GM12878 (cell line): ENCODE data around the gene UBE2Z. TPM values are rescaled to one million over a fixed set of nuclear protein-coding genes. Genes with fewer than 3 reads are reported as not detected.
A peak's percentile ranks its signal among the peaks of the same experiment; 100 is the strongest.

ENCODE experiments used
- ATAC-seq: fragments of 200-7000 bp; cut with Tn5 transposase; 3 replicates; pipeline ENCODE4 v1.9.1; 2020; ENCODE audit warnings: mild to moderate bottlenecking, moderate library complexity
- BruUV-seq: library from RNA; stranded (reverse); fragments of 400-500 nt; replicated peaks from 2 replicates; lab custom pipeline; 2021; lab: Mats Ljungman, UMichigan
- CTCF ChIA-PET: fragments of 300-600 bp; sonication (Branson Sonifier 250); formaldehyde crosslinking; extraction: SDS; loops from one replicate; lab custom pipeline; 2021; ENCODE audit warnings: inconsistent platforms; lab: Yijun Ruan, JAX
- POLR2A ChIA-PET: fragments of 350-600 bp; formaldehyde crosslinking; extraction: SDS; loops from one replicate; lab custom pipeline; 2021; ENCODE audit warnings: inconsistent platforms; lab: Charles Lee
- RAD21 ChIA-PET: fragments of 300-600 bp; sonication (Branson Sonifier 250); formaldehyde crosslinking; loops from one replicate; lab custom pipeline; 2023; ENCODE audit warnings: antibody characterized with exemption; ENCODE audit not compliant: unreplicated experiment; lab: Charles Lee
- SMC1A ChIA-PET: fragments of 300-600 bp; sonication (Branson Sonifier 250); formaldehyde crosslinking; loops from one replicate; lab custom pipeline; 2023; ENCODE audit not compliant: unreplicated experiment, uncharacterized antibody; lab: Charles Lee
- DNase-seq: peaks from one replicate; pipeline ENCODE4 v3.0.0-alpha.2; 2011; ENCODE audit warnings: low read depth, low spot score
- FAIRE-seq: peaks from 3 replicates; lab custom pipeline; 2011; peaks lifted over from hg19 to GRCh38; lab: Jason Lieb, UNC
- H2AFZ ChIP-seq: 2 replicates; pipeline ENCODE4 v1.6.0; 2011; ENCODE audit warnings: low read depth, low read length, control low read depth; ENCODE audit not compliant: control insufficient read depth
- H3K27ac ChIP-seq: 2 replicates; pipeline ENCODE4 v1.5.1; 2011; ENCODE audit warnings: control low read depth; ENCODE audit not compliant: control insufficient read depth, insufficient read depth
- H3K27me3 ChIP-seq, 2 experiments: replicated peaks in 1 of 2; 2 replicates each; pipeline versions ENCODE4 v1.6.0 to v1.6.1; 2011; ENCODE audit warnings: low read length in 1 of 2; ENCODE audit not compliant: control insufficient read depth in 2 of 2, insufficient read depth in 2 of 2
- H3K36me3 ChIP-seq, 2 experiments: 2 replicates each; pipeline ENCODE4 v1.5.1; 2011; ENCODE audit warnings: low read length in 1 of 2; ENCODE audit not compliant: control insufficient read depth in 2 of 2, insufficient read depth in 2 of 2
- H3K4me1 ChIP-seq: 2 replicates; pipeline ENCODE4 v1.6.1; 2011; ENCODE audit warnings: mild to moderate bottlenecking, low read length, moderate library complexity, mixed read lengths; ENCODE audit not compliant: control insufficient read depth, insufficient read depth
- H3K4me2 ChIP-seq: 2 replicates; pipeline ENCODE4 v1.6.0; 2011; ENCODE audit warnings: control low read depth; ENCODE audit not compliant: control insufficient read depth, insufficient read depth
- H3K4me3 ChIP-seq: fragments of 200-600 bp; sonication (generic); 2 replicates; pipeline ENCODE4 v1.5.1; 2016
- H3K79me2 ChIP-seq: 2 replicates; pipeline ENCODE4 v1.6.0; 2011; ENCODE audit warnings: low read length; ENCODE audit not compliant: control insufficient read depth, insufficient read depth
- H3K9ac ChIP-seq: 2 replicates; pipeline ENCODE4 v1.8.0; 2011; ENCODE audit warnings: low read length, control low read depth, mixed read lengths; ENCODE audit not compliant: control insufficient read depth, insufficient read depth
- H3K9me3 ChIP-seq: replicated peaks from 3 replicates; pipeline ENCODE4 v1.5.1; 2011; ENCODE audit warnings: mild to moderate bottlenecking, low read length; ENCODE audit not compliant: control insufficient read depth, insufficient read depth
- H4K20me1 ChIP-seq: 2 replicates; pipeline ENCODE4 v1.6.0; 2011; ENCODE audit not compliant: control insufficient read depth, insufficient read depth
- CBX5 ChIP-seq: sonication (generic); IDR thresholded peaks from 2 replicates; pipeline ENCODE4 v1.6.1; 2016; ENCODE audit warnings: low read depth, moderate library complexity, mild to moderate bottlenecking, inconsistent platforms
- EP300 ChIP-seq, 2 experiments: fragments of 150-350 bp in 1 of 2; IDR thresholded peaks; 2 replicates each; pipeline ENCODE4 v1.6.1; 2011 to 2012; ENCODE audit warnings: low read depth in 2 of 2, low read length in 2 of 2, borderline replicate concordance in 1 of 2, improper control_type of control experiment in 1 of 2, inconsistent platforms in 1 of 2; ENCODE audit not compliant: control insufficient read depth in 1 of 2
- ESRRA ChIP-seq: IDR thresholded peaks from 2 replicates; pipeline ENCODE4 v1.6.1; 2012; ENCODE audit warnings: mild to moderate bottlenecking, low read length, improper control_type of control experiment
- NBN ChIP-seq: fragments of 450-650 bp; IDR thresholded peaks from 2 replicates; pipeline ENCODE4 v1.6.1; 2016
- NRF1 ChIP-seq: conservative IDR thresholded peaks from 2 replicates; pipeline ENCODE4 v1.6.1; 2011; ENCODE audit warnings: mild to moderate bottlenecking, low read depth, low read length, improper control_type of control experiment
- POLR2A ChIP-seq: IDR thresholded peaks from 2 replicates; pipeline ENCODE4 v1.6.1; 2011; ENCODE audit warnings: low read depth, mild to moderate bottlenecking, low read length
- SMC3 ChIP-seq: IDR thresholded peaks from 2 replicates; pipeline ENCODE4 v1.6.1; 2011; ENCODE audit warnings: low read length, improper control_type of control experiment, borderline replicate concordance
- SREBF1 ChIP-seq: IDR thresholded peaks from 2 replicates; pipeline ENCODE4 v1.6.1; 2012; ENCODE audit warnings: mild to moderate bottlenecking, low read length
- YY1 ChIP-seq: IDR thresholded peaks from 2 replicates; pipeline ENCODE4 v1.6.1; 2011; ENCODE audit warnings: low read depth, mild to moderate bottlenecking, low read length
- ZBED1 ChIP-seq: IDR thresholded peaks from 2 replicates; pipeline ENCODE4 v1.6.1; 2016; ENCODE audit warnings: borderline replicate concordance
- WGBS: methylation state at CpG from one replicate; pipeline ENCODE4 v1.1.6; 2016; ENCODE audit warnings: low lambda C conversion rate; ENCODE audit not compliant: insufficient replicate concordance, insufficient coverage; ENCODE audit errors: missing lambda C conversion rate; 5-methylcytosine and 5-hydroxymethylcytosine counted together
- in situ Hi-C: fragments of 300-500 bp; cut with MboI; formaldehyde crosslinking; loops from 9 replicates; pipeline ENCODE4 v1.14.3; 2018; ENCODE audit warnings: mixed read lengths
- intact Hi-C: fragments of 100-400 bp; cut with micrococcal nuclease; formaldehyde crosslinking; loops from one replicate; pipeline ENCODE4 v1.14.2; 2022; ENCODE audit not compliant: unreplicated experiment
- polyA plus RNA-seq, 11 experiments: library from polyadenylated mRNA; depleted of rRNA in 4 of 11; unstranded in 6 of 11; stranded (reverse) in 5 of 11; fragments of >200 nt; fragmentation: Nextera tagmentation in 4 of 11; fragmentation: Illumina TruSeq in 1 of 11; extraction: Ambion mirVana in 4 of 11; extraction: Trizol in 1 of 11; gene quantifications; 1 replicate in 1 of 11; 2 replicates in 10 of 11; pipeline versions ENCODE4 v1.2.1 to v1.2.3, GENCODE V29; 2011 to 2016; ENCODE audit warnings: inconsistent platforms in 2 of 11, missing spikeins in 2 of 11, low read depth in 1 of 11
- total RNA-seq, 4 experiments: library from RNA; depleted of rRNA in 3 of 4; stranded (reverse); fragments of >200 nt in 3 of 4; fragmentation: Illumina TruSeq in 1 of 4; extraction: Trizol in 1 of 4; gene quantifications; 2 replicates each; pipeline versions ENCODE4 v1.2.1 to v1.2.3, GENCODE V29; 2013 to 2021
- TF ChIP-seq, protein P1 (sequence below): fragments of 450-650 bp; IDR thresholded peaks from 2 replicates; pipeline ENCODE4 v1.6.1; 2016; ENCODE audit warnings: mild to moderate bottlenecking
- TF ChIP-seq, protein P2 (sequence below), 3 experiments: IDR thresholded peaks in 2 of 3; conservative IDR thresholded peaks in 1 of 3; 2 replicates each; pipeline ENCODE4 v1.5.1; 2011; ENCODE audit warnings: low read depth in 3 of 3, low read length in 3 of 3, mild to moderate bottlenecking in 3 of 3, control low read depth in 2 of 3, moderate library complexity in 2 of 3, inconsistent platforms in 1 of 3, mixed read lengths in 1 of 3; ENCODE audit not compliant: control insufficient read depth in 2 of 3, insufficient read depth in 1 of 3; ENCODE audit errors: extremely low read depth in 1 of 3

The UBE2Z gene
- total and polyA plus RNA-seq, 10 of the 15 experiments (the other 5 are each of a cell fraction or from before 2014, with no cell fraction given) = 23.1 to 191 (median 57.4) TPM

DNA sequence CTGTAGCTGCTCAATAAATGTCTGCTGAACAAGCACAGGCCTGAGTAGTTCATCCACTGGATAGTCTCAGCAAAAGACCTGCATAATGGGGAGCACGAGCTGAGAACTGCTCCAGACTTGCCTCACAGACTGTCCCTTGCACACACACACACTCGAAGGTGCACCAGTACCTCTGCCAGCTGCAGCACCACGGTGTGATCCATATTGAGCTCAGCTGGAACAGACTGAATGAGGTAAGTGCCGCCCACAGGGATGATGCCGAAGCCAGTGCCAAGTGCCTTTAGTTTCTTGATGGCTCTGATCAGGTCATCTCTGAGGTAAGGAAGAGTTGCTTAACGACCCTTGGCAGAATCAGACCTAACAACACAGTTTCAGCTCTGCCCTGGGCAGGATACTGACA lies 24.8 kb downstream of the UBE2Z start:
- no peaks in the 10 kb centered on the region for H3K9me3 ChIP-seq
- no peaks in the 10 kb centered on the region for H3K4me1 ChIP-seq
- ATAC-seq (peak; percentile 22; the same call in 2 of the 3 replicates), DNase-seq (no peak), FAIRE-seq (no peak)
- H3K36me3 ChIP-seq = peaks cover 15 to 26% of the 10 kb centered on the region in 2 experiments
- BruUV-seq = no TSS peak
- H3K79me2 ChIP-seq = no peaks in the 10 kb centered on the region
- RAD21 ChIA-PET = interaction anchor here (0.8 to 1.1 kb wide), 2 partner anchors 26 to 40 kb away, joined by 3 read pairs; partner anchors contain the start of gene ATP5MC1
- no peaks in the 10 kb centered on the region for H3K27me3 ChIP-seq
- TF ChIP-seq POLR2A = peak; percentile 69
- TF ChIP-seq SREBF1 = no peak
- CTCF ChIA-PET = no interaction called here
- no peak overlapping the region for H3K4me2 ChIP-seq
- POLR2A ChIA-PET = interaction anchor here (0.6 to 0.9 kb wide), 2 partner anchors 12 to 44 kb away, joined by 3 to 4 read pairs; partner anchors contain the start of gene SNF8
- WGBS = 90% methylated on average over 6 of the region's 6 CpGs
- no peak overlapping the region for H3K27ac ChIP-seq
- no peak overlapping the region for H3K9ac ChIP-seq
- H2AFZ ChIP-seq = no peak overlapping the region
- intact Hi-C loops = no loop called here
- SMC1A ChIA-PET = no interaction called here
- H3K4me3 ChIP-seq = no peak overlapping the region
- in situ Hi-C loops = no loop called here
- H4K20me1 ChIP-seq = peaks cover 3% of the 10 kb centered on the region

DNA sequence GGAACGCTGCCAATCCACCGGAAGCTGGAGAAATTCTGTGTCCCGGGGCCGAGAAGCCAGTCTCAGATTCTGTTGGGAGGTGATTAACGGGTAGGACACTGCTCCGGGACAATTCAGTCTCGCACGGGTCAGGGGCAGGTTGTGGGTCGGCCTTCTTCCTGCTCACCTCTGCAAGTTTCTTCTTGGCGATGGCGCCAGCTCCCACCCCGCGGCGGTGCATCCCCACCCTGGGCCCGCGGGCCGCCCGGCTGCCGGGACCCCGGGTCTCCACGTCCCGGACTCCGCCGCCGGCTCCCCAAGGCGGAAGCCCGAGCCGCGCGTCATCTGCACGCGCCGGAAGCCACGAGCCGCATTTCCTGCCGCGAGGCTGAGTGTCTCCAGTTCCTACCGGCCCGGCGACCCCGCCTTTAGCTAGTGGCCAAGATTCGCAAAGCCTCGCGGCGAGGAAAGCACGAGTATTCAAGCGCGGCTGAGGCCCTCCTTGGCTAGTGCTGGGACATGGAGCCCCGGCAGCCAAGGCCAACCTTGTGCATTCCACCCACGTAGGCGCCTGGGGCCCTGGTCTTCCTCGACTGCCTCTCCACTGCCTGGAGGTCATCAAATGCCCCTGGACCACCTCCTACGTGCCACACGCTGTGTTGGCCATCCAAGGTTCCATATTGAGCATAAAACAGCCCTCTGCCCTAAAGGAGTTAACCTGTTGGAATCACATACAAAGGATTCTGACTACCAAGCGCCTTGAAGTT lies 36.5 kb downstream of the UBE2Z start, which contains the start of gene SNF8:
Gene SNF8, minus strand, starts transcription at position 328 of the 746 bp plus-strand sequence. Its CDS starts 108 bp downstream, at position 220.
- Histone ChIP-seq H3K4me3 (peak within 1 kb of the TSS; percentile 99), H3K4me2 (peak within 1 kb of the TSS; percentile 98), H2AFZ (peak within 1 kb of the TSS; percentile 97), H3K79me2 (peaks cover 19% of the 10 kb centered on the region), H3K27me3 (no peaks in the 10 kb centered on the region), H3K4me1 (peaks cover 5% of the 10 kb centered on the region), H3K27ac (peak within 1 kb of the TSS; percentile 96), H3K36me3 (peaks cover 0 to 3% of the 10 kb centered on the region in 2 experiments; a peak in 2 of 4 replicates), H4K20me1 (no peaks in the 10 kb centered on the region), H3K9ac (peak within 1 kb of the TSS; percentile 98), H3K9me3 (no peaks in the 10 kb centered on the region; the same call in 2 of the 3 replicates)
- in situ Hi-C loops = no loop called here
- 4% methylated on average over 51 of the region's 55 CpGs for WGBS
- peak; percentile 78 for FAIRE-seq
- BruUV-seq = TSS peak; percentile 98
- POLR2A ChIA-PET = interaction anchor here (0.6 to 2.1 kb wide), 9 partner anchors 8 to 54 kb away, joined by 3 to 11 read pairs (median 3); partner anchors contain the start of genes ATP5MC1 and UBE2Z
- intact Hi-C loops = loop anchor here (2.0 kb wide), 1 partner anchor 30 kb away; no protein-coding TSS in a partner anchor
- DNase-seq = peak; percentile 51
- peak; percentile 97 for ATAC-seq
- CTCF ChIA-PET = interaction anchor here (0.9 to 1.4 kb wide), 2 partner anchors 10 to 88 kb away, joined by 4 to 7 read pairs; no protein-coding TSS in a partner anchor
- RAD21 ChIA-PET = interaction anchor here (1.1 to 1.4 kb wide), 3 partner anchors 36 to 109 kb away, joined by 3 to 6 read pairs (median 5); no protein-coding TSS in a partner anchor
- SMC1A ChIA-PET = interaction anchor here (0.6 to 1.8 kb wide), 6 partner anchors 8 to 29 kb away, joined by 3 to 8 read pairs (median 4); no protein-coding TSS in a partner anchor
- TF ChIP-seq CBX5 (no peak), EP300 (IDR thresholded peaks at IDR 0.05; ENCODE audit: borderline replicate concordance in 1 of 2, control insufficient read depth in 1 of 2, low read depth in 2 of 2, low read length in 2 of 2) (no peak), NRF1 (no peak), ZBED1 (no peak), SMC3 (no peak), NBN (peak; percentile 70; the same call in 1 of the 2 replicates), ESRRA (no peak), YY1 (peak; percentile 72; the same call in 1 of the 2 replicates)
- TF ChIP-seq, protein P1, sequence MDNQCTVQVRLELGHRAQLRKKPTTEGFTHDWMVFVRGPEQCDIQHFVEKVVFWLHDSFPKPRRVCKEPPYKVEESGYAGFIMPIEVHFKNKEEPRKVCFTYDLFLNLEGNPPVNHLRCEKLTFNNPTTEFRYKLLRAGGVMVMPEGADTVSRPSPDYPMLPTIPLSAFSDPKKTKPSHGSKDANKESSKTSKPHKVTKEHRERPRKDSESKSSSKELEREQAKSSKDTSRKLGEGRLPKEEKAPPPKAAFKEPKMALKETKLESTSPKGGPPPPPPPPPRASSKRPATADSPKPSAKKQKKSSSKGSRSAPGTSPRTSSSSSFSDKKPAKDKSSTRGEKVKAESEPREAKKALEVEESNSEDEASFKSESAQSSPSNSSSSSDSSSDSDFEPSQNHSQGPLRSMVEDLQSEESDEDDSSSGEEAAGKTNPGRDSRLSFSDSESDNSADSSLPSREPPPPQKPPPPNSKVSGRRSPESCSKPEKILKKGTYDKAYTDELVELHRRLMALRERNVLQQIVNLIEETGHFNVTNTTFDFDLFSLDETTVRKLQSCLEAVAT = no peak
- TF ChIP-seq, protein P2, sequence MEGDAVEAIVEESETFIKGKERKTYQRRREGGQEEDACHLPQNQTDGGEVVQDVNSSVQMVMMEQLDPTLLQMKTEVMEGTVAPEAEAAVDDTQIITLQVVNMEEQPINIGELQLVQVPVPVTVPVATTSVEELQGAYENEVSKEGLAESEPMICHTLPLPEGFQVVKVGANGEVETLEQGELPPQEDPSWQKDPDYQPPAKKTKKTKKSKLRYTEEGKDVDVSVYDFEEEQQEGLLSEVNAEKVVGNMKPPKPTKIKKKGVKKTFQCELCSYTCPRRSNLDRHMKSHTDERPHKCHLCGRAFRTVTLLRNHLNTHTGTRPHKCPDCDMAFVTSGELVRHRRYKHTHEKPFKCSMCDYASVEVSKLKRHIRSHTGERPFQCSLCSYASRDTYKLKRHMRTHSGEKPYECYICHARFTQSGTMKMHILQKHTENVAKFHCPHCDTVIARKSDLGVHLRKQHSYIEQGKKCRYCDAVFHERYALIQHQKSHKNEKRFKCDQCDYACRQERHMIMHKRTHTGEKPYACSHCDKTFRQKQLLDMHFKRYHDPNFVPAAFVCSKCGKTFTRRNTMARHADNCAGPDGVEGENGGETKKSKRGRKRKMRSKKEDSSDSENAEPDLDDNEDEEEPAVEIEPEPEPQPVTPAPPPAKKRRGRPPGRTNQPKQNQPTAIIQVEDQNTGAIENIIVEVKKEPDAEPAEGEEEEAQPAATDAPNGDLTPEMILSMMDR (IDR thresholded peaks at IDR 0.05 in 2 of 3, conservative IDR thresholded peaks at IDR 0.05 in 1 of 3; ENCODE audit: control insufficient read depth in 2 of 3, extremely low read depth in 1 of 3, insufficient read depth in 1 of 3, low read depth in 3 of 3, low read length in 3 of 3) = no peak
